ENCODE results near the gene PUSL1. TPM values are rescaled to one million over a fixed set of nuclear protein-coding genes. Genes with fewer than 3 reads are reported as not detected.

Gene PUSL1
- total and polyA plus RNA-seq, 2 of the 13 experiments (the other 11 are each of a cell fraction or from before 2014, with no cell fraction given), result 8.3 to 22.2 TPM

GRCh38 chr1:1281533-1282321, 26.7 kb upstream of the PUSL1 start (continued):
- TF ChIP-seq, protein P1, sequence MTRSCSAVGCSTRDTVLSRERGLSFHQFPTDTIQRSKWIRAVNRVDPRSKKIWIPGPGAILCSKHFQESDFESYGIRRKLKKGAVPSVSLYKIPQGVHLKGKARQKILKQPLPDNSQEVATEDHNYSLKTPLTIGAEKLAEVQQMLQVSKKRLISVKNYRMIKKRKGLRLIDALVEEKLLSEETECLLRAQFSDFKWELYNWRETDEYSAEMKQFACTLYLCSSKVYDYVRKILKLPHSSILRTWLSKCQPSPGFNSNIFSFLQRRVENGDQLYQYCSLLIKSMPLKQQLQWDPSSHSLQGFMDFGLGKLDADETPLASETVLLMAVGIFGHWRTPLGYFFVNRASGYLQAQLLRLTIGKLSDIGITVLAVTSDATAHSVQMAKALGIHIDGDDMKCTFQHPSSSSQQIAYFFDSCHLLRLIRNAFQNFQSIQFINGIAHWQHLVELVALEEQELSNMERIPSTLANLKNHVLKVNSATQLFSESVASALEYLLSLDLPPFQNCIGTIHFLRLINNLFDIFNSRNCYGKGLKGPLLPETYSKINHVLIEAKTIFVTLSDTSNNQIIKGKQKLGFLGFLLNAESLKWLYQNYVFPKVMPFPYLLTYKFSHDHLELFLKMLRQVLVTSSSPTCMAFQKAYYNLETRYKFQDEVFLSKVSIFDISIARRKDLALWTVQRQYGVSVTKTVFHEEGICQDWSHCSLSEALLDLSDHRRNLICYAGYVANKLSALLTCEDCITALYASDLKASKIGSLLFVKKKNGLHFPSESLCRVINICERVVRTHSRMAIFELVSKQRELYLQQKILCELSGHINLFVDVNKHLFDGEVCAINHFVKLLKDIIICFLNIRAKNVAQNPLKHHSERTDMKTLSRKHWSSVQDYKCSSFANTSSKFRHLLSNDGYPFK (CRISPR knock-in tag; IDR thresholded peaks at IDR 0.05; ENCODE audit: borderline replicate concordance), result 0 out of 2 replicates have a peak, but pooled peaks have one; percentile 34
- no peak for TF ChIP-seq ZC3H4 (CRISPR knock-in tag; IDR thresholded peaks at IDR 0.05; ENCODE audit: borderline replicate concordance)
- TF ChIP-seq ETS1 (CRISPR knock-in tag; IDR thresholded peaks at IDR 0.05), result no peak
- no peak for TF ChIP-seq ZNF703 (CRISPR knock-in tag; IDR thresholded peaks at IDR 0.05; ENCODE audit: borderline replicate concordance)
- TF ChIP-seq NFIB (CRISPR knock-in tag; IDR thresholded peaks at IDR 0.05; ENCODE audit: borderline replicate concordance), result no peak
- TF ChIP-seq DNMT3B (CRISPR knock-in tag; conservative IDR thresholded peaks at IDR 0.05), result no peak
- TF ChIP-seq ARID2 (CRISPR knock-in tag; IDR thresholded peaks at IDR 0.05; ENCODE audit: borderline replicate concordance), result peak; percentile 71; the same call in 1 of the 2 replicates
- TF ChIP-seq RBM39 (IDR thresholded peaks at IDR 0.05; ENCODE audit: low read depth, low read length, poor library complexity, severe bottlenecking), result no peak
- no peak for TF ChIP-seq ZNF660 (CRISPR knock-in tag; IDR thresholded peaks at IDR 0.05; ENCODE audit: borderline replicate concordance, low read depth)
- TF ChIP-seq PAWR (CRISPR knock-in tag; IDR thresholded peaks at IDR 0.05; ENCODE audit: borderline replicate concordance), result no peak
- TF ChIP-seq ZMYM2 (CRISPR knock-in tag; IDR thresholded peaks at IDR 0.05), result 0 out of 2 replicates have a peak, but pooled peaks have one; percentile 54
- no peak for TF ChIP-seq ZNF589 (CRISPR knock-in tag; conservative IDR thresholded peaks at IDR 0.05)
- peak; percentile 11 for TF ChIP-seq SKI (IDR thresholded peaks at IDR 0.05; ENCODE audit: partially characterized antibody)
- peak; percentile 93 for TF ChIP-seq TBX2 (CRISPR knock-in tag; IDR thresholded peaks at IDR 0.05; ENCODE audit: borderline replicate concordance)
- no peak for TF ChIP-seq CENPT (CRISPR knock-in tag; IDR thresholded peaks at IDR 0.05; ENCODE audit: low read depth)
- TF ChIP-seq MAF1 (CRISPR knock-in tag; IDR thresholded peaks at IDR 0.05; ENCODE audit: borderline replicate concordance), result 0 out of 2 replicates have a peak, but pooled peaks have one; percentile 42
- TF ChIP-seq, protein P2, sequence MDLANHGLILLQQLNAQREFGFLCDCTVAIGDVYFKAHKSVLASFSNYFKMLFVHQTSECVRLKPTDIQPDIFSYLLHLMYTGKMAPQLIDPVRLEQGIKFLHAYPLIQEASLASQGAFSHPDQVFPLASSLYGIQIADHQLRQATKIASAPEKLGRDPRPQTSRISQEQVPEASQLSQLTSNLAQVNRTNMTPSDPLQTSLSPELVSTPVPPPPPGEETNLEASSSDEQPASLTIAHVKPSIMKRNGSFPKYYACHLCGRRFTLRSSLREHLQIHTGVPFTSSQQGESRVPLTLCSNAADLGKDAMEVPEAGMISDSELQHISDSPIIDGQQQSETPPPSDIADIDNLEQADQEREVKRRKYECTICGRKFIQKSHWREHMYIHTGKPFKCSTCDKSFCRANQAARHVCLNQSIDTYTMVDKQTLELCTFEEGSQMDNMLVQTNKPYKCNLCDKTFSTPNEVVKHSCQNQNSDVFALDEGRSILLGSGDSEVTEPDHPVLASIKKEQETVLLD (CRISPR knock-in tag; IDR thresholded peaks at IDR 0.05; ENCODE audit: low read depth), result no peak
- TF ChIP-seq EZH2 (conservative IDR thresholded peaks at IDR 0.05; ENCODE audit: low read depth, low read length), result no peak

Measured in HepG2 (cell line).